ENCODE results near the gene COMMD8.

DNA sequence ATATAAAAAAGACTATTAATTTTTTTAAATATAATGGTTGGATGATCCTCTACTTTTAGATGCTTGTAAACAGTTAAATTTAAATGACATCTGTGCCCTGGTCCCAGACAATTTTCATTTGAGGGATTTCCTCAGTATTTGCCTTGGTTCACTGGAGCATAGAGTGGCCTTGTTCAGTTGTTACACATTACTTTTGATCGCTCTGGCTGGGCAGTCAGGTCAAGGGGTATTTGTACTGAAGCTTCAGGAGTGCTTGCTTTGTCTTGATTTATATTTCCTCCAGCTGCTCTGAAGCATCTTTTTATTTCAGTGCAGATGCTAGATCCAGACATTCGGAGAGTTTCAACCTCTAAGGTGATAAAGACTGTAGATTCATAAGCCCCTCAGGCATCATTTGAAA lies 50.0 kb downstream of the COMMD8 start:
- TF ChIP-seq POLR2AphosphoS5 (IDR thresholded peaks at IDR 0.05) (no peak), CTCF (IDR thresholded peaks at IDR 0.05 in 8 of 11, conservative IDR thresholded peaks at IDR 0.05 in 3 of 11) (no peak)

Data from spleen (tissue), 7 donors.